HG02938 (cell line): ENCODE results near the gene STX5.
"Not testable (repeated sequence)": the region's sequence is repeated elsewhere in the genome, so short reads cannot be mapped to it uniquely, and the experiment has no call there.

Source experiments
- ATAC-seq: cut with Tn5 transposase; IDR thresholded peaks from one replicate; pipeline ENCODE4 v1.9.1; 2021; ENCODE audit warnings: mild to moderate bottlenecking, moderate library complexity; ENCODE audit not compliant: unreplicated experiment

Gene STX5

GRCh38 chr11:62788991-62789390, 42.9 kb downstream of the STX5 start:
- ATAC-seq: no peak

- ATAC-seq: peak; percentile 66
Observed at GRCh38 chr11:62787005-62787759, 44.7 kb downstream of the STX5 start, which contains the start of gene TMEM179B. TSS of gene TMEM179B (plus strand) at chr11:62787402. CDS start at chr11:62787432, 30 bp downstream.

GRCh38 chr11:62786318-62787004, 45.4 kb downstream of the STX5 start:
- ATAC-seq: peak; percentile 61

GRCh38 chr11:62782753-62783152, 49.1 kb downstream of the STX5 start:
- ATAC-seq: no peak

- no peak for ATAC-seq
Observed at GRCh38 chr11:62778441-62778840, 53.4 kb downstream of the STX5 start.

GRCh38 chr11:62777389-62777788, 54.5 kb downstream of the STX5 start:
- no peak for ATAC-seq

- ATAC-seq: no peak
Observed at GRCh38 chr11:62775646-62776045, 56.2 kb downstream of the STX5 start.

GRCh38 chr11:62774407-62774806, 57.4 kb downstream of the STX5 start:
- ATAC-seq: no peak

GRCh38 chr11:62771144-62772021, 60.5 kb downstream of the STX5 start, which contains the start of gene TAF6L:
TSS of gene TAF6L (plus strand) at chr11:62771396. CDS start at chr11:62775784, 4,388 bp downstream.
- ATAC-seq: peak; percentile 82

GRCh38 chr11:62770778-62771143, 61.1 kb downstream of the STX5 start:
- no peak for ATAC-seq

GRCh38 chr11:62760867-62761227, 71.0 kb downstream of the STX5 start:
- not testable (repeated sequence) for ATAC-seq

- no peak for ATAC-seq
Observed at GRCh38 chr11:62757846-62758788, 73.7 kb downstream of the STX5 start.
